Left kidney (tissue), 2 donors: ENCODE results near the gene HERPUD2. TPM values are rescaled to one million over a fixed set of nuclear protein-coding genes. Genes with fewer than 3 reads are reported as not detected.
A peak's percentile ranks its signal among the peaks of the same experiment; 100 is the strongest.
"Not testable (repeated sequence)": the region's sequence is repeated elsewhere in the genome, so short reads cannot be mapped to it uniquely, and the experiment has no call there.

Source experiments
- DNase-seq: peaks from one replicate; pipeline ENCODE4 v3.0.0-alpha.2; 2013
- polyA plus RNA-seq: library from polyadenylated mRNA; unstranded; fragments of 120-200 nt; gene quantifications from one replicate; pipeline ENCODE4 v1.2.1, GENCODE V29; 2013; ENCODE audit not compliant: insufficient read length

HERPUD2 gene
- polyA plus RNA-seq, 1 donor = 45.7 TPM

DNA sequence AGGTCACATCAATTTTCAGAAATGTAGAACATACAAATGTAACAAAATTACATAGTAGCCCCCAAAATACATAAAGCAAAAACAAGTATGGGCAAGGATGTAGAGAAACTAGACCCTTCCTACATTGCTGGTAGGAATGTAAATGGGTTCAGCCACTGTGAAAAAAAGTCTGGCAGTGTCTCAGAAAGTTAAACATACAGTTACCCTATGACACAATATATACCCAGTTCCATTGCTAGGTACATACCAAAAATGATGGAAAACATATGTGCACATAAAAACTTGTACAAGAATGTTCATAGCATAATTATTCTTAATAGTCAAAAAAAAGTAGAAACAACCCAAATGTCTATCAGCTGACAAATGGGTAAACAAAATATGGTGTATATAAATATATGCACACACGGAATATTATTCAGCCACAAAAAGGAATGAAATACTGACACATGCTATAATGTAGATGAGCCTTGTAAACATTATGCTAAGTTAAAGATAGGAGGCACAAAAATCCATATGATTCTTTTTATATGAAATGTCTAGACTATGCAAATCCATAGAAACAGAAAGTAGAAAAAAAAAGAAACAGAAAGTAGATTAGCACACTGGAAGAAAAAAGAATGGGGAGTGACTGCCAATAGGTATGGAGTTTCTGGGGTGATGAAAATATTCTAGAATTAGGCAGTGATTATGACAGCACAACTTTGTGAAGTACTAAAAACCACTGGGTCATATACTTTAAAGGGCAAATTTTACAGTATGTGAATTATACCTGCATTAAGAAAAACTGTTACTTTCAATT is 13.5 kb downstream of the HERPUD2 start:
- no peak for DNase-seq

DNA sequence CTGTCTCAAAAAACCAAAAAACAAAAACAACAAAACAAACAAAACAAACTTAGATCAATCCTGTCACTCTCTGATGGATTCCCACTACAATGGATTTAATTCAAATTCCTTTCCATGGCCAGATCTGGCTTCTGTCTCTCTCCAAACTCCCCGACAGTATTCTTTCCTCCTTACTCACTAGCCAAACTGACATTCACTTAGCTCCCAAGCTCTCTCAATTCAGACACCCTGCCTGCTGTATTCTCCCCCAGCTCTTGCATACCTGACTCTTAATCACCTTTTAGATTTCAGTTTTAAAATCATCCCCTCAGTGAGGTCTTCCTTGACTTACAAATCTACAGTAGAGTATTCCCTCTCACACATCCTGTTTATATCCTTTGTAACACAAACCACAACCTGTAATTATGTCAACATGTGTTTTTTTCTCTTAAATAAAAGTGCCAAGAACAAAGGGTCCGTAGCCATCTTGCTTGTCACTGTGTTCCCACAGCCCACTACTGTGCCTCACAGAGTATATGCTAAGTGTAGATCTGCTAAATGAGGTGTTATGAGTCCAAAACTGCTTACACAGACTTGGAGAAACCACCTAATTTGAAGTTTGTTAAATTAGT is 14.4 kb downstream of the HERPUD2 start:
- DNase-seq = no peak

DNA sequence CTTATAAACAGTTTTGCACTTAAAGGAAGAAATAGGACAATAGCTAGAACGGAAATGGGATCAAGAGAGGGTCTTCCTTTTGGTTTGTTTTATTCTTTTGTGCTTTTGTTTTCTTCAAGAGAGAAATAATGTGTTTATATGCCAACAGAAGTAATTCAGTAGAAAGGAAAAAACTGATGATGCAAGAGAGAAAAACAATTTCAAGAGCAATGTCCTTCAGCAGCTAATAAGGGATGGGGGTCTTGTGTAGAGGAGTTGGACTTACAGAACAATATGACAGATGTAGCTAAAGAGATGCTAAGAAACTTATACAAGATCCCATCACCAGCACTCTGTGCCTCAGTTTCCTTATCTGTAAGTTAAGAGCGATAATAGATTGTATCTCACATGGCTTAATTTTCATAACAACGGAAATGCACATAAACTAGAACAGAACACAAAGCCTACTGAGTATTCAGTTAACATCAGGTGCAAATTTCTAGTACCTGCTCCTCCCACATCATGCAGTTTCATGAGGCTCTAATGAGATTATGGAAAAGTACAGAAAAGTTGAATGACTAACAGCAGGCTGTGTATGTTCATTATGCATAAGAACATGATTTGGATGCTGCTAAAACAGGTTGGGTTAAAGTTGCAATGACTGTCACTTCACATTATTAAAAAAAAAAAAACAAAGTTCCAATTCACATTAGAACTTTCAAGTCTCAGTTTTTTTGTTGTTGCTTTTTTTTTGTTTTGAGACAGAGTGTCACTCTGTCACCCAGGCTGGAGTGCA is 17.2 kb downstream of the HERPUD2 start:
- no peak for DNase-seq

DNA sequence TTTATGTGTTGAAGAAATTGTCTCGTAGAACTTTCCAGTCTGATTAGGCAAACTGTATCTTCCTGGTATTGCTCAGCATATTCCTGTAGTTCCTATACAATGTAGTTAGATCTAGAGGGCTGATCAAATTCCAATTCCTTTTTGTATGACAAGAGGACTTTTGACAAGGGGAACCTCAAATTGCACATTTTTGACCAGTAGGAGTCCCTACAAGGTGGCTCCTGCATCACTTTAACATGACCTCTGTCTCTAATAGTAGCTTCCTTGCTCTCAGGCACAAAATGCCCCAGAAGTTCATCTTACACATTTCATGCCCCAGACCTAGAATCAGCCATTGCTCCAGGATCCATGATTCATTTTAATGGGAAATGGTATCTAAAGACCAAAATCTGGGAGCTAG is 18.7 kb downstream of the HERPUD2 start:
- no peak for DNase-seq

DNA sequence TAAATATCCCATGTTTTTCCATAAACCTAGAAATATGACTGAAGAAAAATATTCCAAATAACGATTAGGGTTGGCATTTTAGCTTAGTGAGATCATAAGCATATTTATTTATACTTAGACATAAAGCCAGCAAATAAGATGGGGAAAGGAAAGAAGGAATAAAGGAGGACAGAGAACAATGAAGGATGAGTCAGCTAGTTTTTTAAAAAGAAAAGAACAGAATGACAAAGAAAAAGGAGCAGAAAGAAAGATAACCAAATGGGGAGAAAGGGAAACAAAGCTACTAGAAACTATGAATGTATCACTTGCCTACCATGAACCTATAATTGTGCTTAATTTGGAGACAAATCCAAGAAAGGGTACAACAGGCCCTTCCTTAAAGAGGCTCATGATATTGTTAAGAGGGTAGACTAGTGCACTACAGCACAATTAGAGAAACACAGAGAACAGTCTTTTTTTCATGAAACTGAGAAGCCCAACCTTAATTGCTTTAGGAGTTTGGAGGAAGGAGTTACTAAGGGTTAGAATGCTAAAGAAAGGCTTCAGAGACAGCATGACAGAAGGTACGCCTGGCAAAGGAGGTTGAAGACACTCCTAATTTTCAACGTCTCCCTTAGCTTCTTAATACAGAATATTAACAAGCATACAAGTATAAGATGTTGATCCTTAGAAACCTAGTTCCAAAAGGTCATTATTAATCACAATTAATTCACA is 23.9 kb downstream of the HERPUD2 start:
- DNase-seq = no peak

DNA sequence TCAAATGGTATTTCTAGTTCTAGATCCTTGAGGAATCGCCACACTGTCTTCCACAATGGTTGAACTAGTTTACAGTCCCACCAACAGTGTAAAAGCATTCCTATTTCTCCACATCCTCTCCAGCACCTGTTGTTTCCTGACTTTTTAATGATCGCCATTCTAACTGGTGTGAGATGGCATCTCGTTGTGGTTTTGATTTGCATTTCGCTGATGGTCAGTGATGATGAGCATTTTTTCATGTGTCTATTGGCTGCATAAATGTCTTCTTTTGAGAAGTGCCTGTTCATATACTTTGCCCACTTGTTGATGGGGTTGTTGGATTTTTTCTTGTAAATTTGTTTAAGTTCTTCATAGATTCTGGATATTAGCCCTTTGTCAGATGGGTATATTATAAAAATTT is 34.5 kb downstream of the HERPUD2 start:
- not testable (repeated sequence) for DNase-seq

DNA sequence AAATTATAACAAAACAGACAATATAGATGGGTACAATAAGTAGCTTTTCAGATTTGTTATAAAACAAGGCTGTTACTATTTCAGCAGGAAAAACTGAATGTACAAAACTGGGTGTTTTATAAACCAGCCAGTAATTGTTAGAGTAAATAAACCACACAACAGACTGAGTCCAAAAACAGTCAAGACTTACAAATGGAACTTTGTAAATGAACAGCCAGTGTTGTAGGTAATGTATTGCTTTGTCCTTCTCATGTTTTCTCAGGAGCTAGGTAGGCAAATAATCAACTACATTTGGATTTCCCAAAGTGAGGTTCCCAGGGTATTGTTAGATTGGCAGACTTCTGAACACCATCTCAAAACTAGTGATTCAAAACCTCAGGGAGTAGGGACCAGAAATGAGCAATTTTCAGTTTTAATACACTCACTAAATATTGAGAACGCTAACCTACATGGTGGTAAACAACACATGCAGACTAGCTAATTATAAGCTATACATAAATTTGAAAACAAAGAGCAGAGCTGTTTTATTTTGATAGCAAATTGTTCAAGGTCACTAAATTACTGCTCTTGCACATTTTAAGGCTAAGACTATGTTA is 36.2 kb downstream of the HERPUD2 start:
- no peak for DNase-seq

DNA sequence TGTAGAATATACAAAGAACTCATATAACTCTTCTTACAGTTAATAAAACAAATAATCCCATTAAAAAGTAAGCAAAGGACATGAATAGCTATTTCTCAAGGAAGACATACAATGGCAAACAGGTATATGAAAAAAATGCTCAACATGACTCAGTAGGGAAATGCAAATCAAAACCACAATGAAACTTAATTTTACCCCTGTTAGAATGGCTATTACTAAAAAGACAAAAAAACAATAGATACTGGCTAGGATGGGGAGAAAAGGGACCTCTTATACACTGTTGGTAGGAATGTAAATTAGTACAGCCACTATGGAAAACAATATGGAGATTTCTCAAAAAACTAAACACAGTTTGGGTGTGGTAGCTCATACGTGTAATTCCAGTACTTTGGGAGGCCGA is 37.8 kb downstream of the HERPUD2 start:
- DNase-seq = no peak

DNA sequence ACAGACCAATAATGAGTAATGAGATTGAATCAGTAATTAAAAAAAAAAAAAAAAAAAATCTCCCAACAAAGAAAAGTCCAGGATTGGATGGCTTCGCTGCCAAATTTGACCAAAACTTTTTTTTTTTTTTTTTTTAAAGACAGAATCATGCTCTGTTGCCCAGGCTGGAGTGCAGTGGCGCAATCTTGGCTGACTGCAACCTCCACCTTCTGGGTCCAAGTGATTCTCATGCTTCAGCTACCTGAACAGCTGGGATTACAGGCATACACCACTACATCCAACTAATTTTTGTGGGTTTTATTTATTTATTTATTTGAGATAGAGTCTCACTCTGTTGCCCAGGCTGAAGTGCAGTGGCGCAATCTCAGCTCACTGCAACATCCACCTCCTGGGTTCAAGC is 40.4 kb downstream of the HERPUD2 start:
- not testable (repeated sequence) for DNase-seq

DNA sequence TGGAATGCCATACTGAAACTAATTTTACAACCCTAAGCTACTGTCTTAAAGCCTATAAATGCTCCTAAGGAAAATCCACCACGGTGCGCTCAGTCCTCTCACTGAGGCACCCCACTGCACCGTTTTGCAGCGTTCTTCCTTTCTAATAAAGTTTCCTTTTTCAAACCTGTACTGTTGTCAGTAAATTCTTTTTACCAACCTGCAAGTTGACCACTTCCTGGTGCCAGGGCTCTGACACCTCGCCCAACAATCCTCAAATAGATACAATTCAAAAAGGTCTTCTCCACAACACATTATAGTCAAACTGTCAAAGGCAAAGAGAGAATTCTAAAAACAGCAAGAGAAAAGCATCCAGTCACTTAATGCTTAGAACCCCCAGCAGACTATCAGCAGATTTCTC is 42.8 kb downstream of the HERPUD2 start:
- no peak for DNase-seq

DNA sequence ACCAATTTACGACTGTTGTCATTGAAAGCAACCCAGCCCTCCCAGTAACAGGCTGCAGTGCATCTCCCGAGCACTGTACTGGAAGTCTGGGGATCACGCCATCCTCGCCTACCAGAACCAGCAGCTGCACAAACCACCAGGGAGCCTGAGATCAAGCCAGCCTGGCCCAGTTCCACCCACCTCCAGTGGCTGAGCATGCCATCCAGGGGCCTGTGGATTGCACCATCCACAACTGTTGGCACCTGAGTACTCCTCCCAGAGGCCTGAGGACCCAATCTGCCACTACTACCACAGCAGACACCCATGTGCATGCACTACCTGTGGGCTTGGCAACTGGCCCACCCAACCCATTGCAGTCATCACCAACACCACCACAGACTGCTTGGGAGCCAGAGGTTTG is 44.2 kb downstream of the HERPUD2 start:
- DNase-seq = no peak

DNA sequence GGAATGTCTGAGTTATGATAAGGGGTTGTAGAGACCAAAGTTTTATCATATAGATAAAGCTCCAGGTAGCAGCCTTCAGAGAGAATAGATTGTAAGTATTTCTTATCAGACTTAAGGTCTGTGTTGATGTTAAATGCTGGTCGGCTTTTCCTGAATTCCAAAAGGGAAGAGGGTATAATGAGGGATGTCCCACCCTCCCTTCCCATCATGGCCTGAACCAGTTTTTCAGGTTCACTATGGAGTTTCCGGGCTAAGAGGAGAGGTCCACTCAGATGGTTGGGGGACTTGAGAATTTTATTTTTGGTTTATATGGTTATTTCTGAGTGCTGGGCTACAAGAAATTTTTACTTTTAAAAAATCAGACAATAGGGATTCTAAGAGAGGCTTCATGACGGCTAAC is 45.2 kb downstream of the HERPUD2 start:
- no peak for DNase-seq

DNA sequence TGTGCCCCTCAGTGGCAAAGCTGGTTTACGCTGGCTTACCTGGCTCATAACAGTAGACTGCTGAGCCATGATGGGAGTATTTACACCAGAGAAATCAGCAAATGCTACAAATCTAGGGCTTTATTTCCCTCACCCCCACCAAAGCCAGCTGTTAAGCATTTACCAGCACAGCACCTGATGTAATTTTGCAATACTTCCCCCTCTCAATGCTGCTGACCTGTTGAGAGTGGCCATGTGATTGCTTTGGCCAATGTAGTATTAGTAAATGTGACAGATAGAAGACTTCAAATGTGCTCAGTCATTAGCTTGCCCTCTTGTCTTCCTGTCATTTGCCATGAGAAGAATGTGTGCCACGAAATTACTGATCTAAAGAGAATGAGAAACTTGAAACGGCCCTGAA is 46.6 kb downstream of the HERPUD2 start:
- DNase-seq = no peak

DNA sequence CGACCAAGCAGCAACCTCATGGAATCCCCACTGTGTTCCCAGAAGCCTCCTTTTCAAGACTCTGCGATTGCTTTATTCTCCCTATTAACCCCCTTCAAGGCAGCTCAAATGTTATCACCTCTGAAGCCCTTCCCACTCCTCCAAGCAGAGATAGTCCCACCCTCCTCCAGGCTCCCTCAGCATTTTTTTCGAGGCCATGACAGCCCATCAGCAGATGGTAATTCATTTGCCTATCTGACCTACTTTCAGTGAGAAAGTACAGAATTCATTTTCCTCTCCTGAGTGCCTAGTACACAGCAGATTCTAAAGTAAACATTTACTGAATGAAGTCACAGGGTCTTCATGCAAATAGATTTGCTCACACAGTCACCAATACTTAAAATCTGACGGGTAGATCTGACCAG is 47.8 kb downstream of the HERPUD2 start:
- DNase-seq = no peak

DNA sequence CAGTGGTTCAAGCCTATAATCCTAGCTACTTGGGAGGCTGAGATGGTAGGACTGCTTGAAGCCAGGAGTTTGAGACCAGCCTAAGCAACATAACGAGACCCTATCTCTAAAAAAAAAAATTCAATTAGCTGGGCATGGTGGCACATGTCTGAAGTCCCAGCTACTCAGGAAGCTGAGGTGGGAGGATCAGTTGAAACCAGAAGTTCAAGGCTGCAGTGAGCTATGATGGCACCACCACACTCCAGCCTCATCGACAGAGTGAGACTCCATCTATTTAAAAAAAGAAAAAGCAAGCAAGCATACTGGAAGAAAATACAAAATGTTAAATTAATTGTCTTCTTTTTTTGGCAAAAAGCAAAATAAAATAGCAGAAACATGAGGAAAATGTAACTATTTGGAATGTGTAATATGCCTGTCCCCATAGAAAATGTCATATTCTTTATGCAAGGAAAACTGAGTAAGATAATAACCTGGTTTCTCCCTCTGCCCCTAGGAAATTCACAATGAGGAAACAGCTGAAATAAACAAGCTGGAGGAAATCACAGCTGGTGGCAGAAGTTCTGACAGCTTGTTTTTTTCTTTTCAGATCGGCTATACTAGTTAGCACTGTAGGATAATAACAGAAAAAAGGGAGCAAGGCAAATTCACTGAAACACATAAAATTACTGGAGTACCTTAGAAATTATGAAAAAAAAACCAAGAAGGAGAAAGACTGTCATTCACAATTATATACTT is 48.5 kb downstream of the HERPUD2 start:
- no peak for DNase-seq

DNA sequence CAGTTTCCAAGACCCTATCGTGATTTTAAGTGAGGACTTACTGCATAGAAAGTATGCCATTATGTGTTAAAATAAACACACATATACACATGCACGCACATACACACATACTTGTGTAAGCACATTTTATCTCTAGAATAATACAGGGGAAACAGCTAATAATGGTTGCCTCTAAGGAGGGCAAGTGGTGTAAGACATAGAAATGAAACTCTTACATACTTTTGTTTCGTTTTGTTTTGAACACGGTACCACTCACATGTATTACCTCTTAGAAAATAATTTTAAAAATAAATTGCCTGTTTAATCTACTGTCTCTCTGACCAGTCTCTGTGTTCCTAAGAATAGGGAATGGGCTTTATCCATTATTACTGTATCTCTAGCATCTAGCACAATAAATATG is 49.2 kb downstream of the HERPUD2 start:
- no peak for DNase-seq

DNA sequence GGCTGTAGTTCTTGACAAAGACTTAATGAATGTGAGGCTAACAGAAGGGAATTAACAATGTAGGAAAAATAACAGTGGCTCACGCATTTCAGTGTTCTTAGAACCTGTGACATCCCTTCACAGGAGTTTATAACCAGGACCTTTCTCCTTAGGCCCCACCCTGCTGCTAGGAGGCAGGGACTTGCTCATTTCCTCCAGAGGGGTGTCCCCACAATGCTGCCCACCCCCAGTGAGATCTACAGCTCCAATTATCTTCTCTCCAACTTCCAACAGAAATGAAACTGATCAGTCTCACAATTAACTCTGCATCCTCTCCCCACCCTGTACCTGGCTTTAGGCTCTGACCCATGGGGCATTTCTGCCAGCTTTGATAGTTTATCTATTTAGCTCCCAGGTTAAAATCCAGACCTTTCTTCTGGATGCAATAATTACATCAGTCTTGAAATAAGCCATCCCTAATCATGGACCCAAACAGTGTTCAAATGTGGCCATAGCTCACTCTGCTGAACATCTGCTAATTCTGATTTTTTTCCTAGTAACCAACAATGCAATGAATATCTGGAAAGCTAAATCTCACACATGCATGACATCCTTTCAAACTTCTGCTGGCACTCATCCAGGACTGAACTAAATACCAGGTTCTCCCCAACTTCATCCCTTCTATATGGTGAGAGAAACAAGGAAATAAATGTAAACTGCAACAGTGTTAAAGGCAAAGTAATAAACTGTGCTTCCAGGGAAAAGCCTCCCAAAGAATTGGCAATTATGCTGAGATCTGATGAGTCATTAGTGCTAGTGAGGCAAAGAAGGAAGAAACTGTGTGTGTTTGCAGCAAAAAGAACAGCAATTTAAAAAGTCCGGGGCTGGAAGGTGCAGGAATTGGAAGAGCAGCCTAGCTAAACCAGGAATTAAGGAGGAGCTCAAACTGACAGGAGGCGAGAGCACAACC is 64.6 kb downstream of the HERPUD2 start:
- DNase-seq = no peak

DNA sequence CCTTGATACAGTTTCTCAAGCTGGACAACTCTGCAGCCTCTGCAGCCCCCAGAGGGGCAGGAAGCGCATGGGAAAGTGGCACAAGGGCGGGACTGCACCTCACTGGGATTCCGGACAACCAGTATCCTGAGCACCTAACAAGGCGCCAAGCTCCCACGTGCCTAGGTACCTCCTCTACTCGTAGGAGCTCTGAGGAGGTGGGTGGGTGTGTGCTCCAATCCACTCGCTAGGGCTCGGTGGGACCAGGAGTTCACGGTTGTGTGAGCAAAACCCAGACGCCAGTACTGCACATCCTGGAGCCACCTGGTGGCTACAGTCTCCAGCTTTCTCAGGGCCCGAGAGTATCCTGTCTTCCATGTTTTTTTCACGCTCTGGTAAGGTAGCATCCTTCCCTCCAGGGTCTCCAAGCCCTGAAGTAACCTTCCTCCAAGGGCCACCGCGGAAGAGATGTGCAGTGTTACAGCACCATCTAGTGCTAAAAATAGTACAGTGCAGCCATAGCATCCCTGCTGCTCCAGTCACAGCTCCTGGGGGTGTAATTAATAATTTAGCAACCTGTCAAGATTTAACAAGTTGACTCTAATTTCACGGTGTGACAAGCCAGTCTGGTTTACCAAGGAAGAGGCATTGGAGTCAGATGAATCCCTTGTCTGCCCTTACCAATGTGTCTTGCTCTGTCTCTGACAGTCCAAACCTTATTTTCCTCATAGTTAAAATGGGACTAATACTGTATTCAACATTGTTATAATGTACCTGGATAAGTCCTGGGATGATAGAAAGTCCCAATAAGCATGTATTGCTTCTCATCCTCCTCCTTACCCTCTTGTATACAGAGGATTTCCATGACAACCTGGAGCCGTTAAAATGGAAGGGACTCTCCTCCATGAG is 70.4 kb downstream of the HERPUD2 start:
- peak; percentile 53 for DNase-seq

DNA sequence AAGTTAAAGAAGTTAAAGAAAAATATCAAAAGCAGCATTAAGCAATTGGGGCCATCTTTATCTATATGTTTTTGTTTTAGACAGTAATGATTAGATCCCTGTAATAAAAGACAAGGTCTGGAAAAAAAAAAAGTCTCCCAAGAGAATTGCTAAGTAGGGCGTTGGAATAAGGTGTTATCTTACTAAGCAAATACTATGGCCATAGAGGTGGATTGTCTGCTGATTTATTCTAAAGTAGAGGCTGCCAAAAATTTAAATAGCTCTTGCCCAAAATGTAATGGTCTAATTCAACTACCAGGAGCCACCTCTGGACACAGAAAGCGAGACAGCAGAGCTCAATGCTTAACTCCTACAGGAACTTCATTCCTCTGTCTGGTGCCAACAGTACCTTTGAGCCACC is 71.6 kb downstream of the HERPUD2 start:
- no peak for DNase-seq
